Measurements from ENCODE around the gene ACKR3.

ACKR3 gene

DNA sequence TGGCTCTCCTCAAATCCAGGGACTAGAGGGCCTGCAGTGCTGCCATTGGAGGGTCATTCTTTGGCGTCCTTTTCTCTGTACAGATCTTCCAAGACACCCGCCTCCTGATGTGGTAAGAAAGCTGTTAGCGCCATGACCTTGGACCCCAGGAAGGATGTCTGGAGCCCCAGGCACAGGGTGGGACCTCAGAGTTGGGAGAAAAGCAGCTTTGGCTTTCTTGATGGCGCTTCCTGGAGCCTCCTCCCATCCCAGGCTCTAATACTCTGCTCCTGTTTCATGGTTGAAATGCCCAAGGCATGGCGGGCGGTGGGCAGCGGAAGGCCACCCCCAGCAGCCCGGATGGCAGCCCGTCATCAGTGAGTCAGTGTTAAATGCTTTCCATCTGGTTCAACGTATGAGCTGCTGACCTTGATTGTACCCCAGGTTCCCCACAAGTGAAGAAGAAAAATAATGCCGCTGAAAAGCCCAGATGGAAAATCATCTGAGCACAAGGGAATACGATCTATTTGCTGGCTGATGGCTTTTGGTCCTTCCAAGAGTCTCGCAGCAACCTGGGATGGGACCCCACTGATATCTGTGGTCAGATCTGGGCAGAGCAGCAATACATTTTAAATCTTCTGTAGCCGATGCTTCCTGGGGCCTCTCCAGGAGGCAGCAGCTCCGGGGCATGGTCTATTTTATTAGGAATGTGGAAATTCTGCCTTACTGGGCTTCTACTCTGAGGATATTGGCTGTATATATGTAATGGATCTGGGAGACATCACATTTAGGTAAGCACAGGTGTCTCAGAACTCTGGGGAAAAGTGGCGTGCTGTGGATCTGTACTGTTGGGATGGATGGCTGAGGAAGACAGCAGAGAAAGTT lies 15.1 kb downstream of the ACKR3 start:
- no peak for DNase-seq (ENCODE audit: low read depth in 2 of 2, low spot score in 1 of 2)

GRCh38 chr2:236585966-236586365 lies 16.3 kb downstream of the ACKR3 start:
- no peak for DNase-seq (ENCODE audit: low read depth in 2 of 2, low spot score in 1 of 2)

DNA sequence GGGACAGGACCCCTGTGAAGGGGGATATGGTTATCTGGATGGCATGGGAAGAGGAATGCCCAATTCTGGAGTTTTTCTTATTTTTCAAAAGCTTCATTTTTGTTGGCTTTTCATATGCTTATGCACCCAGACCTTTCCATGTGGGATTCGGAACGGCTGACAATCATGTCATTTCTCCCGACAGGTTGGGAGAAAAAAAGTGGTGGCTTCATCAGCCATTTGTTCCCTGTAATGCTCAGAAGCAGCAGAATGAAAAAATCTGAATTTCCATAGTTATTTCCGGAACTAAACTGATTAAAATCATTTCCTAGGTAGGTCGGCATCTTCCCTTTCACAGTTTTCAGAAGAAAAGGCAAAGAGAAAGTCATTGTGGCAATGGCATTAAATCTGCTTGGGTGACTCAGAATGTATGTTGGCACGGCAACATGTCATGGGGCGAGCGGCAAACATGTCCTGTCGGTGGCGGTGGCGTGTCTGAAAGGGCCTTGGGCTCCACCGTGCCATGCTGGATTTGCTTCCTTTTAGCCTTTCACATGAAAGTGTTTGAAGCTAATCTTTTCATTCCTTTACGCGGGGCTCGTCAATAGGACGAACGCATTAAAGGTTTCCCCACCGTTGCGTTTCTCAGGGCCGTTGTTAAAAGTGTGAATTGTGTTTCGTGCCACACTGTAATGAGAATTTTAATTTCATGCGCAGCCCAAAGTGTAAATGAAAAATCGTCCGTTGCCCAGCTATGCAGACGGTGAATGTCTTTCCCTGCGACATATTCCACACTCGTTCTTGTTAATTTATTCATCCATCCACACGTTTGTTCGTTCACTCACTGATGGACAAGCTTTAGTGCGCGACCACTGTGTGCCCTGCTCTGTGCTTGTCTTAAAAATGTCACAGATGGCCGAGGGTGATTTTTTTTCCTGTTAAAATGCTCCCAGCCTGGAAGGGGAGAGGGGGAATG lies 18.5 kb downstream of the ACKR3 start:
- DNase-seq (ENCODE audit: low read depth in 2 of 2, low spot score in 1 of 2): no peak

- DNase-seq (ENCODE audit: low read depth in 2 of 2, low spot score in 1 of 2): no peak
Measured at GRCh38 chr2:236588932-236589592, 19.4 kb downstream of the ACKR3 start.

- no peak for DNase-seq (ENCODE audit: low read depth in 2 of 2, low spot score in 1 of 2)
Measured at GRCh38 chr2:236590846-236591245, 21.2 kb downstream of the ACKR3 start.

DNA sequence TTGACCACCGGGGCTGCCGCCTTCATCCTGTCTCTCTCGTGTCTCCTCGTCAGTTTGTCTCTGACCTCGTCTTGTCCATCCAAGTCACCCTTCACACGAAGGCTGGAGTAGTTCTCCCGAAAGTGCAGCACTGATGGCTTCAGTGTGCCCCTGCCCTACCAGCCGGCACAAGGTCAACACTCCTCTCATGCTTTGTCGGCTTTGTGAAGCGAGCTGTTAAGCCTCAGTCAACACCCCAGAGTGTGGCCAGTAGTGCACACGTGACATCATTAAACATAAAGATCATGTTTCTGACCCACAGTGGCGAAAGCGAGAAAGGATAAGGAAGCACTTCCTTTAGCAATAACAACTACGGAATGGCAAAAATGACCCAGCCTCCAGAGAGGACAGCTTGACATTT lies 23.2 kb downstream of the ACKR3 start:
- DNase-seq (ENCODE audit: low read depth in 2 of 2, low spot score in 1 of 2): no peak

GRCh38 chr2:236593531-236593930 lies 23.9 kb downstream of the ACKR3 start:
- no peak for DNase-seq (ENCODE audit: low read depth in 2 of 2, low spot score in 1 of 2)

DNA sequence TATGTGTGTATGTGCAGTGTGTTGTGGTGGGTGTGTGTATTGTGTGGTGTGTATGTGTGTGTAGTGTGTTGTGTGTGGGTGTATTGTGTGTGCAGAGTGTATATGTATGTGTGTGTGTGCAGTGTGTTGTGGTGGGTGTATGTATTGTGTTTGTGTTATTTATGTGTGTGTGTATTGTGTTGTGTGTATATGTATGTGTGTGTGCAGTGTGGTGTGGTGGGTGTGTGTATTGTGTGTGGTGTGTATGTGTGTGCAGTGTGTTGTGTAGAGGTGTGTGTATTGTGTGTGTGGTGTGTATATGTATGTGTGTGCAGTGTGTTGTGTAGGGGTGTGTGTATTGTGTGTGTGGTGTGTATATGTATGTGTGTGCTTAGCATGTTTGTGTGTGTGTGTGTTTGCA lies 24.3 kb downstream of the ACKR3 start:
- no peak for DNase-seq (ENCODE audit: low read depth in 2 of 2, low spot score in 1 of 2)

- no peak for DNase-seq (ENCODE audit: low read depth in 2 of 2, low spot score in 1 of 2)
Measured at GRCh38 chr2:236597629-236598028, 28.0 kb downstream of the ACKR3 start.

GRCh38 chr2:236599059-236599458 lies 29.4 kb downstream of the ACKR3 start:
- DNase-seq (ENCODE audit: low read depth in 2 of 2, low spot score in 1 of 2): no peak

- DNase-seq (ENCODE audit: low read depth in 2 of 2, low spot score in 1 of 2): no peak
Measured at GRCh38 chr2:236600158-236600557, 30.5 kb downstream of the ACKR3 start.

DNA sequence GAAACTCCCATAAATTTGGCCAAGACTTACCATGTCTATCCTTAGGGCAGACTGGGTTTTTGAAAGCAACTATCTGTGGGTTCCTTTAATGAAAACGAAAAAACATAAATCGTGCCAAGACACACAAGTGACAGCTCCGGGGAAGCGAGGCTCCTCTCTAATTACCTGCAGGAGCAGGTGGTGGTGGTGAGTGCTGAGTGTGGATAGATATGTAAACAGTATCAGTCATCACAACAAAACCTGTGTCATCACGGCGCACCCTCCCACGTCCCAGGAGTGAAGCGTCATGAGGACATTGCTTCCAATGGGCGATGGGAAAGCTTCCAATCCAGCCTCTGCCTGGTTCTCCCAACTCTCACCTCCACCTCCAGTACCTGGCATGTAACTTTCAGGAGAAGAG lies 31.3 kb downstream of the ACKR3 start:
- no peak for DNase-seq (ENCODE audit: low read depth in 2 of 2, low spot score in 1 of 2)

DNA sequence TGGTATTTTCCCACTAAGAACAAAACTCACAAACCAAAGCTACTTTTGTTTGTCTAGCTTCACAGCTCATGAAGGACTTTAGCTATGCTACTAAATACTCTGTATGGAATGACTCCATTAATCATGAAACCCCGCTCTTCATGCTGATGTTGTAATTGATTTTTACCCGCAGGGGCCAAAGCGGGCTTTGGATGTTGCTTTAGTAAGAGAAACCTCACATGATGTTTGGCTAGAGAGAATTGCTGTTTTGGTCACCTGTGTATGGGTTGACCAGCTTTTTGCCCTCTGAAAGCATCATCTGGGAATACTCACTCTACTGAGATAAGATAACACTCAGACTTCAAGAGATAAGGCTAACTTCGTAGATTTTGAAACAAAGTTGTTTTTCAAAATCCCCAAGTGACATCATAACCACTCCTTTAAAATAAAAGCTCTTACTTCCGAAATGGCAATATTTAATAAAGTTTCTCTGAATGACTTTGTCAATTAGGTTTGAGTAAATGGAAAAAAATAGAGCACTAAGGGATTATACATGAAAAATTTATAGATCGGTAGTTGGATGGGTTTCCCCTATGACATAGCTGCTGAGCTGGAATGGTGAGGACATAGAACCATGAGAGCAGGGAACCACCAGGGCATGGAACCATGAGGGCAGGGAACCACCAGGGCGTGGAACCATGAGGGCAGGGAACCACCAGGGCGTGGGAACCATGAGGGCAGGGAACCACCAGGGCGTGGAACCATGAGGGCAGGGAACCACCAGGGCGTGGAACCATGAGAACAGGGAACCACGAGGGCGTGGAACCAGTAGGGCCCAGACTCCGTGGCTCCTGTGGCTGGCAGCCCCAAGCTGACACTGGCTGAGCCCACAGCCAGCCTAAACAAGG lies 31.9 kb downstream of the ACKR3 start:
- DNase-seq (ENCODE audit: low read depth in 2 of 2, low spot score in 1 of 2): no peak

DNA sequence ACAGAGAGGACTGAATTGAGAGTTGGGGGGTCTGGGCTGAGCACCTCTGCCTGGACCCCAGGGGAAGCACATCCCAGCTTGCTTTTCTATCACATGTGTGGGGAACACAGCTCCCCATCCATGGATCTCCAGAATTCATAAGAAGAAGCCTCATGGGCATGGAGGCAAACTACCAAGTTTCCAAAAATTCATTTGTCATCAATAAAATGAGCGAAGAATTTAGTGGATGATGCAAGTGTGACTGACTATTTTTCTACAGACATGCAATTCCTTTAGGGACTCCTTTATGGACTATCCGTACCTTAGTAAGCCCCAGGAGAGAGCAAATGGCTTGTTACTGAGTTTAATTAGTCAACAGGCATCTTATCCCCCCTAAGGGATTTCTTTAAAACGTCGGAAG lies 33.1 kb downstream of the ACKR3 start:
- DNase-seq (ENCODE audit: low read depth in 2 of 2, low spot score in 1 of 2): no peak

- no peak for DNase-seq (ENCODE audit: low read depth in 2 of 2, low spot score in 1 of 2)
Measured at GRCh38 chr2:236603361-236604015, 33.9 kb downstream of the ACKR3 start.

DNA sequence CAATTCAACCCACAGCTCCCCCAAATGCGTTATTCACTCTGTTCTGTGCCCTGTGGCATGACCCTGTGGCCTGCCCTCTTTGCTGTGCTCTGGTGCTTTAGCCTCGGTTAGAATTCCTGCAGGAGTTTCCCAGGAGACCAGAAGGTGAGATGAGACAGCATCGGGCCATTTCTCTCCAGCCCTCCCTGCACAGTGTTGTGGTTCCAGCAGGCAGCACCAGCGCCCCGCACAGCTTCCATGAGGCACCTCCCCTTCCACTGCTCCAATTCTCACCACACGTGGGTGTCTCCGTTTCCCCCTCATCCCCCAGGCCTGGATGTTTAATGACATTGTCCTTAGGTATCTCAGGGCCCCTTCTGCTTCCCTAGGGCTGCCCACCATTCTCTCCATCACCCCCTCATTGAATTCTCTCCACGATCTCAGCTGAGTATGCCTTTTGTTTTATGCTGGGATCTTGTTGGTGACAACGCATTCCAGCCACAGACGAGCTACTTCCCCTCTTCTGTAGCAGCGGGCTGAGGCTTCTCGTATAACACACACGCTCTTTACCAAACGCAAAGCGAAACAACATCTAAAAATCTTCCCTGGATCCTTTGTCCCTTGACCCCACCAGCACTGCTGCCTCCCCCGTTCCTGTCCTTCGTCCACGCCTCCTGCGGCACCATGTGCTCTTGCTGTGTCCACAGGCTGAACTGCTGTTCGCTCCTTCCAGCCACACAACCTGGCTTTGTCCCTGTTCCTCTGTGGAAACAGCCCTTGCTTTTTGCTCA lies 35.1 kb downstream of the ACKR3 start:
- no peak for DNase-seq (ENCODE audit: low read depth in 2 of 2, low spot score in 1 of 2)

DNA sequence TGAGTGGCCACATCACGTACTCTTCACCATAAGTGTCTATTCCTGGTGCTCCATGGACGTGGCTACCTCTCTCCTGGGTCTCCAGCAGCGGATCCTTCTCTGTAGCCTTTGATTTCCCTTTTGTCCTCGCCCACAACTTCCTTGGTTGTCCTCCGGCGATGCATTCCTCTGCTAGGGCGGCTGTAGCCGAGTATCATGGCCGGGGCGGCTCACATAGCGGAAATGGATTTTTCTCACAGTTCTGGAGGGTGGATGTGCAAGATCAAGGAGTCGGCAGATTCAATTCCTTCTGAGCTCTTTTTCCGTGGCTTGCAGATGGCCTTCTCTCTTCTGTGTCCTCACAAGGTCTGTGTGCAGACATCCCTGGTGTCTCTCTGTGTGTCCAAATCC lies 35.7 kb downstream of the ACKR3 start:
- no peak for DNase-seq (ENCODE audit: low read depth in 2 of 2, low spot score in 1 of 2)

- DNase-seq (ENCODE audit: low read depth in 2 of 2, low spot score in 1 of 2): no peak
Measured at GRCh38 chr2:236606023-236606422, 36.4 kb downstream of the ACKR3 start.

DNA sequence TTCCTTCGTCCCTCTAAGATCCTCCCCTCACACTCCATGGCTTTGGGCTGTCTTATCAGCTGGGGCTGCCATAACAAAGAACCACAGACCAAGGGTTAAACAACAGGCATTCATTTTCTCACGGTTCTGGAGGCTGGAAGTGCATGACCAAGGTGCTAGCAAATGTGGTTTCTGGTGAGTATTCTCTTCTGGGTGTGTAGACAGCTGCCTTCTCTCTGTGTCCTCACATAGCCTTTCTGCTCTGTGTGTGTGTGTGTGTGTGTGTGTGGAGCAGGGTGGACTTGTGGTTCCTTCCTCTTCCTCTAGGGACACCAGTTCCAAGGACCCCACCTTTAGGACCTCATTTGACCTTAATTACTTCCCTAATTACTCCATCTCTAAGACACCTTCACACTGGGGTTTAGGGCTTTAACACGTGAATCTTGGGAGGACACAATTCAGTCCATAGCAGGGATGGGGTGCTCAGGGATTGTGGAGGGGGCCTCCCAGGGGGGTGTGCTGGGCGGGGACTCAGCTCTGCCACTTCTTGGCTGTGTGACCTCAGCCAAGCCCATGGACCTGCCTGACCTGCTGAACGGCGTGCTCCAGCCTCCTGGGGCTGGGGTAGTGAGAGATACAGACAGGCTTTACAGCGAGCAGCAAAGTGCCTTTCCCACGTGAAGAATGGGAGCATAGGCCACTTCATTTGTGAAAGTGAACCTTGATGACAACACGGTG lies 38.0 kb downstream of the ACKR3 start:
- no peak for DNase-seq (ENCODE audit: low read depth in 2 of 2, low spot score in 1 of 2)
